ENCODE data around the gene BACH2.

DNA sequence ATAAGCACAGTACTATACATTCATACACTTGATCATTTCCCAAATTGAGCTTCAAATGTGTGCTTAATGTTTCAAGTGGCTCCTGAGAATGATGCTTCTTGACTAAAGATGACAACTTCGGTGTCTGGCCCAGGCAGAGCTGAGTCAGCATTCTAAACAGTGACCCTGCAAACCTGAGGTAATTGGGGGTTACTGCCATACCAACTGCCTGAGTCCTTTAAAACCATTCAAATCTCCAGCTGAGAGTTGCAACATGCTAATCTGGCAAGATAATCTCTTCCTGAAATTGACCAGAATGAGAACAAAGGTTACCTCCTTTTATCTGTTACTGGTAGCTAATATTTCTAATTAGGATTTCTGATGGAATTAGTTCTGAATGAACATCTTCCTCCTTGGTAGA is 8.2 kb downstream of the BACH2 start:
- TF ChIP-seq, protein P1, sequence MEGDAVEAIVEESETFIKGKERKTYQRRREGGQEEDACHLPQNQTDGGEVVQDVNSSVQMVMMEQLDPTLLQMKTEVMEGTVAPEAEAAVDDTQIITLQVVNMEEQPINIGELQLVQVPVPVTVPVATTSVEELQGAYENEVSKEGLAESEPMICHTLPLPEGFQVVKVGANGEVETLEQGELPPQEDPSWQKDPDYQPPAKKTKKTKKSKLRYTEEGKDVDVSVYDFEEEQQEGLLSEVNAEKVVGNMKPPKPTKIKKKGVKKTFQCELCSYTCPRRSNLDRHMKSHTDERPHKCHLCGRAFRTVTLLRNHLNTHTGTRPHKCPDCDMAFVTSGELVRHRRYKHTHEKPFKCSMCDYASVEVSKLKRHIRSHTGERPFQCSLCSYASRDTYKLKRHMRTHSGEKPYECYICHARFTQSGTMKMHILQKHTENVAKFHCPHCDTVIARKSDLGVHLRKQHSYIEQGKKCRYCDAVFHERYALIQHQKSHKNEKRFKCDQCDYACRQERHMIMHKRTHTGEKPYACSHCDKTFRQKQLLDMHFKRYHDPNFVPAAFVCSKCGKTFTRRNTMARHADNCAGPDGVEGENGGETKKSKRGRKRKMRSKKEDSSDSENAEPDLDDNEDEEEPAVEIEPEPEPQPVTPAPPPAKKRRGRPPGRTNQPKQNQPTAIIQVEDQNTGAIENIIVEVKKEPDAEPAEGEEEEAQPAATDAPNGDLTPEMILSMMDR (IDR thresholded peaks at IDR 0.05): no peak
- no peak for TF ChIP-seq POLR2A (IDR thresholded peaks at IDR 0.05)
